Coronary artery (tissue), 2 donors: ENCODE measurements around the gene RDH8.

ENCODE experiments used
- DNase-seq: peaks from one replicate; pipeline ENCODE4 v3.0.0-alpha.2; 2017; ENCODE audit warnings: low spot score
- H3K27ac ChIP-seq, 2 donors: fragments of 200-600 bp; sonication (generic); one replicate each; pipeline ENCODE4 v1.5.1; 2016 to 2019
- H3K4me3 ChIP-seq: fragments of 200-600 bp; sonication (generic); 2 replicates; pipeline ENCODE4 v1.5.1; 2016; ENCODE audit warnings: mild to moderate bottlenecking, moderate library complexity
- CTCF ChIP-seq: fragments of 200-600 bp; sonication (generic); IDR thresholded peaks from one replicate; pipeline ENCODE4 v1.5.1; 2019; ENCODE audit warnings: antibody characterized with exemption

The RDH8 gene

GRCh38 chr19:10013316-10013715 lies at the start of gene RDH8:
RDH8 (plus strand) TSS chr19:10013483; CDS start chr19:10013498, 15 bp downstream.
- H3K27ac ChIP-seq = no peak within 1 kb of the TSS
- no peak for TF ChIP-seq CTCF
- no peak for DNase-seq
- H3K4me3 ChIP-seq = no peak within 1 kb of the TSS

- TF ChIP-seq CTCF = no peak
- Histone ChIP-seq H3K27ac (no peak overlapping the region), H3K4me3 (no peak overlapping the region)
- no peak for DNase-seq
Measured at GRCh38 chr19:9966024-9966423, 47.3 kb upstream of the RDH8 start.

GRCh38 chr19:9966448-9966847 lies 46.8 kb upstream of the RDH8 start:
- TF ChIP-seq CTCF = no peak
- DNase-seq = no peak
- no peak overlapping the region for H3K27ac ChIP-seq
- no peak overlapping the region for H3K4me3 ChIP-seq

- no peak for DNase-seq
- no peak for TF ChIP-seq CTCF
- Histone ChIP-seq H3K4me3 (no peak overlapping the region), H3K27ac (no peak overlapping the region)
Measured at GRCh38 chr19:9967326-9967725, 46.0 kb upstream of the RDH8 start.

GRCh38 chr19:9968820-9969687 lies 44.2 kb upstream of the RDH8 start:
- H3K4me3 ChIP-seq = no peak overlapping the region
- no peak for TF ChIP-seq CTCF

GRCh38 chr19:9969688-9969975 lies 43.7 kb upstream of the RDH8 start:
- no peak overlapping the region for H3K27ac ChIP-seq
- H3K4me3 ChIP-seq = no peak overlapping the region
- no peak for TF ChIP-seq CTCF
- no peak for DNase-seq

More at GRCh38 chr19:9968820-9969687, 44.2 kb upstream of the RDH8 start:
- no peak for DNase-seq
- no peak overlapping the region for H3K27ac ChIP-seq

- TF ChIP-seq CTCF = no peak
- DNase-seq = no peak
- H3K4me3 ChIP-seq = no peak overlapping the region
Measured at GRCh38 chr19:9970481-9970880, 42.8 kb upstream of the RDH8 start.

More at GRCh38 chr19:9970481-9970880, 42.8 kb upstream of the RDH8 start:
- H3K27ac ChIP-seq = no peak overlapping the region
